Mesodermal cell (in vitro differentiated cells): ENCODE results near the gene CREB1.

Experiments used
- H3K27ac ChIP-seq: 2 replicates; pipeline ENCODE4 v1.7.0; 2013; ENCODE audit warnings: mild to moderate bottlenecking, low read depth, low read length, moderate library complexity; ENCODE audit not compliant: severe bottlenecking
- H3K36me3 ChIP-seq: 2 replicates; pipeline ENCODE4 v1.7.1; 2013; ENCODE audit warnings: mild to moderate bottlenecking, low read length, moderate library complexity; ENCODE audit not compliant: control insufficient read depth, insufficient read depth
- H3K4me1 ChIP-seq: one replicate; pipeline ENCODE4 v1.7.1; 2013; ENCODE audit warnings: mild to moderate bottlenecking, low read length; ENCODE audit not compliant: insufficient read depth, control insufficient read depth, poor library complexity, severe bottlenecking
- H3K4me3 ChIP-seq: 2 replicates; pipeline ENCODE4 v1.7.0; 2013; ENCODE audit warnings: low read length, control low read depth, mild to moderate bottlenecking; ENCODE audit not compliant: insufficient read depth, poor library complexity, severe bottlenecking; ENCODE audit errors: extremely low read depth
- H3K9me3 ChIP-seq: 2 replicates; pipeline ENCODE4 v1.7.1; 2013; ENCODE audit warnings: mild to moderate bottlenecking, low read length, moderate library complexity; ENCODE audit not compliant: control insufficient read depth
- WGBS, 2 experiments: methylation state at CpG; one replicate each; pipeline ENCODE4 v1.1.5; 2013; ENCODE audit warnings: missing lambda C conversion rate in 2 of 2; ENCODE audit not compliant: insufficient coverage in 2 of 2; 5-methylcytosine and 5-hydroxymethylcytosine counted together

The CREB1 gene

GRCh38 chr2:207589143-207589542 lies 59.4 kb downstream of the CREB1 start:
- peaks cover 90% of the 10 kb centered on the region for H3K36me3 ChIP-seq

GRCh38 chr2:207593277-207593676 lies 63.5 kb downstream of the CREB1 start:
- Histone ChIP-seq H3K9me3 (peaks cover 4% of the 10 kb centered on the region), H3K4me3 (no peak overlapping the region), H3K27ac (no peak overlapping the region), H3K4me1 (no peaks in the 10 kb centered on the region), H3K36me3 (peaks cover 82% of the 10 kb centered on the region)

More at GRCh38 chr2:207589143-207589542, 59.4 kb downstream of the CREB1 start:
- Histone ChIP-seq H3K4me3 (no peak overlapping the region), H3K27ac (no peak overlapping the region), H3K9me3 (peaks cover 4% of the 10 kb centered on the region), H3K4me1 (no peaks in the 10 kb centered on the region)

GRCh38 chr2:207594264-207594663 lies 64.5 kb downstream of the CREB1 start:
- Histone ChIP-seq H3K9me3 (peaks cover 4% of the 10 kb centered on the region), H3K36me3 (peaks cover 73% of the 10 kb centered on the region), H3K4me1 (no peaks in the 10 kb centered on the region), H3K27ac (no peak overlapping the region), H3K4me3 (no peak overlapping the region)
- 100% methylated on average over 1 of the region's 3 CpGs; no CpG with 5 or more reads in 1 of the 2 experiments for WGBS, 2 experiments

- no peak overlapping the region for H3K4me3 ChIP-seq
- no peaks in the 10 kb centered on the region for H3K4me1 ChIP-seq
- no peak overlapping the region for H3K27ac ChIP-seq
- H3K9me3 ChIP-seq: peaks cover 4% of the 10 kb centered on the region
- no CpG with 5 or more reads among the region's 4 CpGs for WGBS, 2 experiments
- peaks cover 69% of the 10 kb centered on the region for H3K36me3 ChIP-seq
Observed at GRCh38 chr2:207594731-207595130, 65.0 kb downstream of the CREB1 start.

- Histone ChIP-seq H3K4me3 (no peak overlapping the region), H3K27ac (no peak overlapping the region), H3K4me1 (no peaks in the 10 kb centered on the region), H3K9me3 (no peaks in the 10 kb centered on the region), H3K36me3 (peaks cover 37% of the 10 kb centered on the region)
Observed at GRCh38 chr2:207599636-207600035, 69.9 kb downstream of the CREB1 start.

GRCh38 chr2:207600231-207600630 lies 70.5 kb downstream of the CREB1 start:
- Histone ChIP-seq H3K4me1 (no peaks in the 10 kb centered on the region), H3K4me3 (no peak overlapping the region), H3K27ac (no peak overlapping the region), H3K36me3 (peaks cover 33% of the 10 kb centered on the region), H3K9me3 (no peaks in the 10 kb centered on the region)

- H3K9me3 ChIP-seq: no peaks in the 10 kb centered on the region
- no peaks in the 10 kb centered on the region for H3K4me1 ChIP-seq
- no peak overlapping the region for H3K27ac ChIP-seq
- no peak overlapping the region for H3K4me3 ChIP-seq
- H3K36me3 ChIP-seq: peaks cover 17% of the 10 kb centered on the region
- WGBS, 2 experiments: no CpG with 5 or more reads among the region's 1 CpG
Observed at GRCh38 chr2:207601774-207602173, 72.0 kb downstream of the CREB1 start.

- WGBS, 2 experiments: no CpG with 5 or more reads among the region's 2 CpGs
- no peaks in the 10 kb centered on the region for H3K4me1 ChIP-seq
- H3K36me3 ChIP-seq: peaks cover 9% of the 10 kb centered on the region
- H3K9me3 ChIP-seq: no peaks in the 10 kb centered on the region
- no peak overlapping the region for H3K4me3 ChIP-seq
- H3K27ac ChIP-seq: no peak overlapping the region
Observed at GRCh38 chr2:207603486-207603885, 73.7 kb downstream of the CREB1 start.

- Histone ChIP-seq H3K36me3 (peaks cover 6% of the 10 kb centered on the region), H3K27ac (no peak overlapping the region), H3K9me3 (no peaks in the 10 kb centered on the region), H3K4me3 (no peak overlapping the region), H3K4me1 (no peaks in the 10 kb centered on the region)
- 92 to 93% methylated on average over 5 to 6 of the region's 7 CpGs for WGBS, 2 experiments
Observed at GRCh38 chr2:207606399-207606798, 76.6 kb downstream of the CREB1 start.

- Histone ChIP-seq H3K27ac (no peak overlapping the region), H3K36me3 (peaks cover 6% of the 10 kb centered on the region), H3K4me3 (no peak overlapping the region), H3K4me1 (no peaks in the 10 kb centered on the region), H3K9me3 (no peaks in the 10 kb centered on the region)
- WGBS, 2 experiments: 75 to 100% methylated on average over 1 to 4 of the region's 5 CpGs
Observed at GRCh38 chr2:207606829-207607228, 77.1 kb downstream of the CREB1 start.

GRCh38 chr2:207612714-207613113 lies 83.0 kb downstream of the CREB1 start:
- H3K4me1 ChIP-seq: peaks cover 8% of the 10 kb centered on the region
- H3K36me3 ChIP-seq: peaks cover 23% of the 10 kb centered on the region
- 94 to 100% methylated on average over 1 to 2 of the region's 4 CpGs for WGBS, 2 experiments
- no peaks in the 10 kb centered on the region for H3K9me3 ChIP-seq
- no peak overlapping the region for H3K27ac ChIP-seq
- H3K4me3 ChIP-seq: no peak overlapping the region

GRCh38 chr2:207614824-207615223 lies 85.1 kb downstream of the CREB1 start:
- Histone ChIP-seq H3K27ac (no peak overlapping the region), H3K9me3 (no peaks in the 10 kb centered on the region), H3K4me1 (peaks cover 13% of the 10 kb centered on the region), H3K36me3 (peaks cover 36% of the 10 kb centered on the region), H3K4me3 (no peak overlapping the region)
- 96 to 100% methylated on average over 2 of the region's 2 CpGs for WGBS, 2 experiments
